Measurements from ENCODE around the gene FRMD4A.

The FRMD4A gene

GRCh38 chr10:14330388-14331061, at the start of gene FRMD4A:
Gene FRMD4A, minus strand, starts transcription at chr10:14330924.
- DNase-seq (ENCODE audit: low spot score): no peak

GRCh38 chr10:14379556-14380280, 49.0 kb upstream of the FRMD4A start:
- no peak for DNase-seq (ENCODE audit: low spot score)

GRCh38 chr10:14378387-14378960, 47.8 kb upstream of the FRMD4A start:
- DNase-seq (ENCODE audit: low spot score): no peak

- DNase-seq (ENCODE audit: low spot score): no peak
These were observed 47.0 kb upstream of the FRMD4A start for GRCh38 chr10:14377591-14378175.

- DNase-seq (ENCODE audit: low spot score): no peak
These were observed 44.2 kb upstream of the FRMD4A start for GRCh38 chr10:14374745-14375445.

GRCh38 chr10:14372606-14373005, 41.9 kb upstream of the FRMD4A start:
- no peak for DNase-seq (ENCODE audit: low spot score)

GRCh38 chr10:14371581-14371980, 40.9 kb upstream of the FRMD4A start:
- no peak for DNase-seq (ENCODE audit: low spot score)

GRCh38 chr10:14370894-14371293, 40.2 kb upstream of the FRMD4A start:
- no peak for DNase-seq (ENCODE audit: low spot score)

GRCh38 chr10:14369906-14370305, 39.2 kb upstream of the FRMD4A start:
- no peak for DNase-seq (ENCODE audit: low spot score)

GRCh38 chr10:14366760-14367159, 36.0 kb upstream of the FRMD4A start:
- DNase-seq (ENCODE audit: low spot score): no peak

GRCh38 chr10:14365266-14365665, 34.5 kb upstream of the FRMD4A start:
- no peak for DNase-seq (ENCODE audit: low spot score)

GRCh38 chr10:14362104-14362503, 31.4 kb upstream of the FRMD4A start:
- DNase-seq (ENCODE audit: low spot score): no peak

- no peak for DNase-seq (ENCODE audit: low spot score)
These were observed 30.2 kb upstream of the FRMD4A start for GRCh38 chr10:14360961-14361360.

- no peak for DNase-seq (ENCODE audit: low spot score)
These were observed 29.8 kb upstream of the FRMD4A start for GRCh38 chr10:14360515-14360914.

- DNase-seq (ENCODE audit: low spot score): no peak
These were observed 28.3 kb upstream of the FRMD4A start for GRCh38 chr10:14358886-14359573.

GRCh38 chr10:14356921-14357320, 26.2 kb upstream of the FRMD4A start:
- DNase-seq (ENCODE audit: low spot score): no peak

- DNase-seq (ENCODE audit: low spot score): no peak
These were observed 25.0 kb upstream of the FRMD4A start for GRCh38 chr10:14355750-14356149.

GRCh38 chr10:14353291-14353913, 22.7 kb upstream of the FRMD4A start:
- no peak for DNase-seq (ENCODE audit: low spot score)

GRCh38 chr10:14350006-14350405, 19.3 kb upstream of the FRMD4A start:
- no peak for DNase-seq (ENCODE audit: low spot score)

GRCh38 chr10:14349081-14349480, 18.4 kb upstream of the FRMD4A start:
- DNase-seq (ENCODE audit: low spot score): no peak

- DNase-seq (ENCODE audit: low spot score): no peak
These were observed 14.5 kb upstream of the FRMD4A start for GRCh38 chr10:14345262-14345661.
